ENCODE measurements around the gene AKT1S1.

The AKT1S1 gene

GRCh38 chr19:49869009-49869483, 8.1 kb downstream of the AKT1S1 start (continued):
- TF ChIP-seq ZEB2 (tag by site-specific recombination; IDR thresholded peaks at IDR 0.05), result no peak
- TF ChIP-seq ZNF791 (tag by site-specific recombination; IDR thresholded peaks at IDR 0.05), result no peak
- no peak for TF ChIP-seq GLI2 (tag by site-specific recombination; IDR thresholded peaks at IDR 0.05; ENCODE audit: borderline replicate concordance, low read depth)
- peak; percentile 46; the same call in 1 of the 2 replicates for TF ChIP-seq ZNF366 (tag by site-specific recombination; conservative IDR thresholded peaks at IDR 0.05)
- no peak for TF ChIP-seq ZNF155 (tag by site-specific recombination; IDR thresholded peaks at IDR 0.05)
- no peak for TF ChIP-seq ZNF239 (tag by site-specific recombination; IDR thresholded peaks at IDR 0.05)
- TF ChIP-seq ZNF174 (tag by site-specific recombination; IDR thresholded peaks at IDR 0.05), result no peak
- TF ChIP-seq, protein P1, sequence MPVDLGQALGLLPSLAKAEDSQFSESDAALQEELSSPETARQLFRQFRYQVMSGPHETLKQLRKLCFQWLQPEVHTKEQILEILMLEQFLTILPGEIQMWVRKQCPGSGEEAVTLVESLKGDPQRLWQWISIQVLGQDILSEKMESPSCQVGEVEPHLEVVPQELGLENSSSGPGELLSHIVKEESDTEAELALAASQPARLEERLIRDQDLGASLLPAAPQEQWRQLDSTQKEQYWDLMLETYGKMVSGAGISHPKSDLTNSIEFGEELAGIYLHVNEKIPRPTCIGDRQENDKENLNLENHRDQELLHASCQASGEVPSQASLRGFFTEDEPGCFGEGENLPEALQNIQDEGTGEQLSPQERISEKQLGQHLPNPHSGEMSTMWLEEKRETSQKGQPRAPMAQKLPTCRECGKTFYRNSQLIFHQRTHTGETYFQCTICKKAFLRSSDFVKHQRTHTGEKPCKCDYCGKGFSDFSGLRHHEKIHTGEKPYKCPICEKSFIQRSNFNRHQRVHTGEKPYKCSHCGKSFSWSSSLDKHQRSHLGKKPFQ (tag by site-specific recombination; IDR thresholded peaks at IDR 0.05), result no peak
- no peak for TF ChIP-seq HOXA7 (CRISPR knock-in tag; IDR thresholded peaks at IDR 0.05; ENCODE audit: borderline replicate concordance)
- no peak for TF ChIP-seq SP2 (tag by site-specific recombination; IDR thresholded peaks at IDR 0.05)

DNA sequence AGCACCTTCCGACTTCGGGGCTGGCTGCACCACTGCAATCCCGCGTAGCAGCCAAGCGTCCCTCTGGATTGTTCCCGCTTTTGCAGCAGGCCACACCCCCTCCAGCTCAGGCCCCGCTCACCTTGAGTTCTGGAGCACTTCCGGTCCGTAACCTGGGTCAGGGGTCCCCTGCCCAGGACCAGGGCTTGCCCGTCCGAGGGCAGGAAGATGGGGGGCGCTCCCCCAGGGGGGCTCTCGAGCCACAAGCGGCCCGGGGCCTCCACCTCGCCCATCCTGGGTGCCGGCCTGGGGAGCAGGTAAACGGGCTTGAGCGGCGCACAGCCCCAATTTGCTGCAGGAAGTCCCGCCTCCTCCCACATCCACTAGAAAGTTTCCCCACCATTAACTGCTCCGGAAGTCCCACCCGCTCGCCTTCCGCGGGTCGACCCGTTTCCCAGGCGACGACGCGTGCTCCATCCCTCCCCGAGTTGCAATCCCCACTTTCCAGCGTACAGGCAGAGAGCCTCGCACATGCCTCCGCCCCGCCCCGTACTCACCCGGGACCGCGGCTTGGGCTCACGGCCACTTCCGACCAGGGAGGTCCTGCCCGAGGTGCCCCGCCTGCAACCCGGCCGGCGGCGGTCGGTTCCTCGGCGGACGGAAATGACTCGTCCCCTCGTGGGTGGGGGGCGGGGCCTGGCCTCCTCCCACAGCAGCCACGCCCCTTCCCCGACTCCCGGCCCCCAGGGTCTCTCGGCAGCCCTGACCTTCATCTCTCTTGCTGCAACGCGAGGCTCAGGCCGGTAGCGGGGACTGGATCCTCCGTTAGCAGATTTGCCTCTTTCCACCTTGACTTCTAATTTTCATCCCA, 10.0 kb downstream of the AKT1S1 start, which contains the start of gene PNKP:
Gene PNKP, minus strand, starts transcription at position 644 of the 850 bp plus-strand sequence. Its CDS starts 372 bp downstream, at position 272.
- peak within 1 kb of the TSS; percentile 65 for H3K27ac ChIP-seq (ENCODE audit: extremely low read depth, low read depth, low read length)
- H3K4me3 ChIP-seq (ENCODE audit: low read depth, low read length), result peak within 1 kb of the TSS; percentile 85
- CTCF ChIA-PET, result interaction anchor here (0.6 to 1.3 kb wide), 3 partner anchors 14 to 183 kb away, joined by 3 to 5 read pairs (median 4); no protein-coding TSS in a partner anchor
- TF ChIP-seq ZNF785 (tag by site-specific recombination; IDR thresholded peaks at IDR 0.05), result no peak
- TF ChIP-seq FEZF1 (tag by site-specific recombination; IDR thresholded peaks at IDR 0.05), result no peak
- TF ChIP-seq ZNF621 (tag by site-specific recombination; IDR thresholded peaks at IDR 0.05), result no peak
- peak; percentile 44; the same call in 1 of the 2 replicates for TF ChIP-seq ZNF76 (tag by site-specific recombination; IDR thresholded peaks at IDR 0.05; ENCODE audit: borderline replicate concordance, low read depth)
- TF ChIP-seq HOXD13 (CRISPR knock-in tag; IDR thresholded peaks at IDR 0.05; ENCODE audit: borderline replicate concordance), result no peak
- no peak for TF ChIP-seq ZNF24 (tag by site-specific recombination; IDR thresholded peaks at IDR 0.05)
- TF ChIP-seq ZNF121 (tag by site-specific recombination; IDR thresholded peaks at IDR 0.05), result no peak
- TF ChIP-seq ZNF155 (tag by site-specific recombination; IDR thresholded peaks at IDR 0.05), result no peak
- TF ChIP-seq, protein P2, sequence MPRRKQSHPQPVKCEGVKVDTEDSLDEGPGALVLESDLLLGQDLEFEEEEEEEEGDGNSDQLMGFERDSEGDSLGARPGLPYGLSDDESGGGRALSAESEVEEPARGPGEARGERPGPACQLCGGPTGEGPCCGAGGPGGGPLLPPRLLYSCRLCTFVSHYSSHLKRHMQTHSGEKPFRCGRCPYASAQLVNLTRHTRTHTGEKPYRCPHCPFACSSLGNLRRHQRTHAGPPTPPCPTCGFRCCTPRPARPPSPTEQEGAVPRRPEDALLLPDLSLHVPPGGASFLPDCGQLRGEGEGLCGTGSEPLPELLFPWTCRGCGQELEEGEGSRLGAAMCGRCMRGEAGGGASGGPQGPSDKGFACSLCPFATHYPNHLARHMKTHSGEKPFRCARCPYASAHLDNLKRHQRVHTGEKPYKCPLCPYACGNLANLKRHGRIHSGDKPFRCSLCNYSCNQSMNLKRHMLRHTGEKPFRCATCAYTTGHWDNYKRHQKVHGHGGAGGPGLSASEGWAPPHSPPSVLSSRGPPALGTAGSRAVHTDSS (tag by site-specific recombination; IDR thresholded peaks at IDR 0.05), result 0 out of 2 replicates have a peak, but pooled peaks have one; percentile 78
- TF ChIP-seq ZBTB20 (tag by site-specific recombination; IDR thresholded peaks at IDR 0.05), result peak; percentile 87; the same call in 1 of the 2 replicates
- TF ChIP-seq ZNF518A (tag by site-specific recombination; conservative IDR thresholded peaks at IDR 0.05; ENCODE audit: low read depth), result peak; percentile 75
- TF ChIP-seq KLF9 (tag by site-specific recombination; IDR thresholded peaks at IDR 0.05; ENCODE audit: low read depth), result peak; percentile 100
- peak; percentile 91 for TF ChIP-seq GLIS1 (tag by site-specific recombination; IDR thresholded peaks at IDR 0.05)
- peak; percentile 18; the same call in 1 of the 2 replicates for TF ChIP-seq ZIC2 (tag by site-specific recombination; IDR thresholded peaks at IDR 0.05)
- peak; percentile 90 for TF ChIP-seq GLIS2 (tag by site-specific recombination; IDR thresholded peaks at IDR 0.05)
- no peak for TF ChIP-seq ZNF311 (tag by site-specific recombination; IDR thresholded peaks at IDR 0.05; ENCODE audit: borderline replicate concordance)
- TF ChIP-seq ZNF561 (tag by site-specific recombination; IDR thresholded peaks at IDR 0.05; ENCODE audit: borderline replicate concordance), result no peak
- peak; percentile 76 for TF ChIP-seq BCL11B (tag by site-specific recombination; IDR thresholded peaks at IDR 0.05; ENCODE audit: low read depth)
- TF ChIP-seq YY1 (tag by site-specific recombination; IDR thresholded peaks at IDR 0.05), result no peak
- TF ChIP-seq KLF16 (tag by site-specific recombination; IDR thresholded peaks at IDR 0.05), result peak; percentile 98

More for the DNA sequence above, 10.0 kb downstream of the AKT1S1 start, which contains the start of gene PNKP:
- H3K4me1 ChIP-seq (ENCODE audit: control insufficient read depth, insufficient read depth, low read length), result peaks cover 30% of the 10 kb centered on the region
- H3K9me3 ChIP-seq (ENCODE audit: control insufficient read depth, insufficient read depth, low read depth, low read length), result no peaks in the 10 kb centered on the region
- POLR2A ChIA-PET, result interaction anchor here (0.6 to 8.2 kb wide), 10 partner anchors 10 to 1248 kb away, joined by 3 to 128 read pairs (median 6); partner anchors contain the start of genes AKT1S1, AP2A1, ATF5 and FUZ
- peaks cover 6 to 42% of the 10 kb centered on the region in 2 experiments; a peak in 2 of 3 replicates for H3K36me3 ChIP-seq (ENCODE audit: control insufficient read depth in 2 of 2, insufficient read depth in 1 of 2, low read length in 2 of 2)
